Stimulated activated CD4-positive, alpha-beta T cell treated with anti-CD3 and anti-CD28 coated beads, Interleukin-1b, Interleukin-23, amount 100 ng/mL, for 1 hour (primary cell): ENCODE data around the gene HIVEP2.
A peak's percentile ranks its signal among the peaks of the same experiment; 100 is the strongest.

Source experiments
- DNase-seq, 2 donors: peaks; one replicate each; pipeline ENCODE4 v3.0.0-alpha.2; 2020; ENCODE audit warnings: low read depth in 2 of 2

Gene HIVEP2

DNA sequence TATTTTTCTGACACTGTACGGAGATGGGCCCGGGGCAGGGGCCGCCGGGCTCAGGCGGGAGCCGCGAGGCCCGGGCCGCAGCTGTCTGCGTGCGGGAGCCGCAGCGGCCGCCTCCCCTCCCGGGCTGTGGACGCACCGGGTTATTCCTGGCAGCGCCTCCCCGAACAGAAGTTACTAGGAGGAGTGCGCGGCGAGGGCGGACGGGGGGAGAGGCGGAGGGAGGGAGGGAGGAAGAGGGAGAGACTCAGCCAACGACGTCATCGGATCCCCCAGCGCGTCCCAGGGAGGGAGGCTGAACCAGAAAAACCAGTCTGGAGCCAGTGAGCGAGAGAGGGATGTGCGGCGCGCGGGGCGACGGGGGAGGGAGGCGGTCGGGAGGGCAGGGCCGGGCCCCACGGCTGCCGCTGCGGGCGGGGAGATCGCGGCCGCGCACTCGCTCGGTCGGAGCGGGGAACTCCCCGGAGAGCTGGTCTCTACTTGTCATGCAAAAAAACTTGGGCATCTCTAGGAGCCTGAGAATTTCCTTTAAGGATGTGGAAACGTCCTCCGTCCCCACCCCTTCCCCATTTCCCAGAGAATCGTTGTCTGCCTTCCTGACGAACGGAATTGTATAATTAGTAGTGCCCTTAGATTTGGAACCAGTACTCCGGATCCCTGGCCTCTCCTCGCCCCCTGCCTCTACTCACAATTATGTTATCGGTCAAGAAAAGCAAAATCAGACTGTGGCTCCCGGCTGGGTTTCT is 1.4 kb upstream of the HIVEP2 start:
- peak; percentile 76 to 89 for DNase-seq

GRCh38 chr6:142945446-142946180 is 637 bp upstream of the HIVEP2 start:
- peak in 1 of 2 donors; percentile 37 for DNase-seq

- DNase-seq: peak; percentile 77 to 94
Observed at GRCh38 chr6:142944124-142945048, 590 bp downstream of the HIVEP2 start.

GRCh38 chr6:142943711-142944123 is 1.3 kb downstream of the HIVEP2 start:
- no peak for DNase-seq

DNA sequence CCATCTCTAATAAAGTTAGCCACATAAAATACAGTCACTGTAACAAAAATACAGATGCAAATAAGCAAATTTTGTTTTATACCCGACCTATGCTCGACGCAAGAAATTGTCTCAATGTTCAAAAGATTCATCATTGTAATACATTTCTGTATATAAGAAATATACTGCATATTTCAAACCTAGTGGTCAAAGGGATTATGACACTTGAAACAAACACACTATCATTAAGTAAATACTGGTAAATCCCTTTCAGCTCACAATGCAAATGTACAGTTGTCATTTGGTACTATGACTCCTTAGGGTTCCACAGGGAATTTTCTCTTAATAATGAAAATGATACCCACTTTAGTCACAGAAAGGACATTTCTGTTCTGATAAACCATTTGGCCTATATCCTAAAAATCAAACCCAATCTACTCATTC is 2.2 kb downstream of the HIVEP2 start:
- DNase-seq: no peak

DNA sequence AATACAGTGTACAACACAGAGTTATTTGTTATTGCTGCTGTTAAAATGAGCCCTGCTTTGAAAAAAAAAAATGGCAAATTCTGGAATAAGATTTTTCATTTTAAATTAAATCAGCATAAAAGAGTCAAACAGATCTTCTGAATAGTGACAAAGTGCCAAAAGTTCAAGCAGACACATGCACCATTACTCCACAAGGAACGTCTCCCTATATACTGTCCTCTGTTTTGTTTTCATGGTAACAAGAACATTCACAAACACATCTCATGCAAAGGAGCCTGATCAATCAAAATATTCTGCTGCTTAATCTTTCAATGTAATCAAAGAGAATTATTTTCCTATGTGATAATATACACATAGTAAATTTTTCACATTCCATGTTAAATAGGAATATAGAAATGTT is 2.7 kb downstream of the HIVEP2 start:
- no peak for DNase-seq

DNA sequence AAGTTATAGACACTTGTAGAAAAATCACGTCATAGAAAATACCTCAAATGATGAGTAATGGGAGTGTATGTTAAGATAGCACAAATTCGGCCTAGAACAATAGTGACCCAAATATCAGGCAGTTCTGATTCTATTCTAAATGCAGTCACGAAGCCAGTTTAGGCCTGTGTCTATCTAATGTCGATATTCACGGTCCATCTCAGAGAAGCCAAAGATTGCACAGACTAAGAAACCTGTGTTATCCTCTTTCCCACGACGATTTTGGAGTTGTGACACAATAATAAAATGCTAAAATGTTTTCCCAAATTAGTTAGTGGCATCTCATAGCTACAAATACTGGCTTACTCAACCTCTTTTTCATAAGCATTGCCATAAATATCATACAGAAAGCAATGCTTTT is 4.0 kb downstream of the HIVEP2 start:
- no peak for DNase-seq

DNA sequence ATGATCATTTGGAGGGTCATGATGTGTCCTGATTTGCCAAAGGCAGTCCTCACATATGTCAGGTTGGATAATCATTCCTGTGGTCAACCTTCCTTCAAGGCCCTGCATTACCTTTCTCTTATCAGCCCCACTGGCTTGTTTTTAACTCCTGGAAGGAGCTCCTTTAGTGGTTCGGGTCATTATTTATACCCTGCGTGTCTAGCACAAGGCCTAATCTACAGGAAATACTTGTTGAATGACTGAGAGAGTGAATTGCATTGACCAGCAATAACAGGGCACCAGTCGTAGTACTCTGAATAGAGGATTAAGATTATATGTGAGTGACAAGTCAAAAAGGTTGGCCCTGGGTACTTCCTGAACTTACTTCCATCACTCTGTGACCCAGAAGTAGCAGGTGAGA is 4.5 kb downstream of the HIVEP2 start:
- DNase-seq: no peak

DNA sequence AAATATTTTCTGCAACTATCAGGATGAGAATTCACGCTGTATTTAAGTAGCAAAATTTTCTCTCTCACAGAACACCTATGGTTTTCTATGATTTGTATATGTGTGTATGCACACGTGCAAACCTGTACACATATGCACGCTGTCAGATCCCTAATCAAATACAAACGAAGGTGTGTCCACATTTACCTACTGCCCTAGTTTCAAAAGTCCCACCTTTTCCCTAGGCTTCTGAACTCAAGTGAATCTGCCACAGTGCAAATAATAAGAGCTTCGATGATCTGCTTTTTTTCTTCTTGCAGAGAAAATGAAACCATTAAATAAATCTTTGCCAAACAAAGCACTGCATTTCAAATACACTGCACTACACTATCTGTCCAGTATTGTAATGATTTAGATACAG is 6.5 kb downstream of the HIVEP2 start:
- DNase-seq: no peak

GRCh38 chr6:142937986-142938385 is 7.0 kb downstream of the HIVEP2 start:
- no peak for DNase-seq

GRCh38 chr6:142935553-142936517 is 9.1 kb downstream of the HIVEP2 start:
- DNase-seq: no peak

DNA sequence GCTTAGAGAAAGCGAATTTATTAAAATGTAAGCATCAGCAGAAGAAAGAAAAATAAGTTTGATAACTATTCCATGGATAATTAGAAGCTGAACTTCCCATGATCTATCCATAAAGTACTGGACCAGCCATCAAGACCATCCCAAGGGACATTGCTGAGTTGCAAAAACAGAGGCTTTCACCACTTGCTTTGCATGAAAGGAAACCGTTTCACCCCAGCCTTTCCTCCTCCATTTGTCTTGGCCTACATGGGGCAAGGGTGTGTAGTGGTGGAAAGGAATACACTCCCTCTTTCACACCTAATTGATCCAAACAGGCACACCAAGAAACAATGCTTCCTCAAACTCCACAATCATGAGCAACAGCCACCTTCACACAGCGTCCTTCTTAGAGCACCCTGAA is 10.4 kb downstream of the HIVEP2 start:
- DNase-seq: no peak

GRCh38 chr6:142934106-142934505 is 10.9 kb downstream of the HIVEP2 start:
- DNase-seq: no peak

GRCh38 chr6:142933701-142934100 is 11.3 kb downstream of the HIVEP2 start:
- no peak for DNase-seq

GRCh38 chr6:142932889-142933288 is 12.1 kb downstream of the HIVEP2 start:
- no peak for DNase-seq

DNA sequence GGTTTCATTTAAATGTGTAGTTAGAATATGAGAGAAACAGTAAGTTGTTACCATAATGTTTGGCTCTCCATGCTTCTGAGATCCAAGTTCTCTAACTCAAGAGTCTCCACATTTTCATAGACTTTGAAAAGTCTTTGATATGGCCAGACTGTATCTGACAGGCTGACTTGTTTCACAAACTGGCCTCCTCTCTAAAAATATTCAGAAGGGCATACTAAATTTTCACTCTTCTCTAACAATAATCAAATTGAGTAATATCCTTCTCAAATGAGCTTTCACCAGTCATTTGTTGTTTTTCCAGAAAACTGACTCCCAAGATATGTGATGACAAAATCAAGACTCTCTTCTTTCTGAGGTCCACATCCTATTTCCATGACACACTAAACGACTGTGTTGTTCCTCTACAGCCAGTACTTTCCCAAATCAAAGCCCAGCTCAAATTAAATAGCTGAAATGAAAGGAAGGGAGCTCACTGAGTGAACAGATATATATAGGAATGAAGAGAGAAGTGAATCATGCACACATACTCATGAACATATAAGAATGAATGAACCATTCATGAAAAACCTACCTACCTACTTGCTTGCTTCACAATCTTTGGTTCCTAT is 15.1 kb downstream of the HIVEP2 start:
- DNase-seq: no peak

DNA sequence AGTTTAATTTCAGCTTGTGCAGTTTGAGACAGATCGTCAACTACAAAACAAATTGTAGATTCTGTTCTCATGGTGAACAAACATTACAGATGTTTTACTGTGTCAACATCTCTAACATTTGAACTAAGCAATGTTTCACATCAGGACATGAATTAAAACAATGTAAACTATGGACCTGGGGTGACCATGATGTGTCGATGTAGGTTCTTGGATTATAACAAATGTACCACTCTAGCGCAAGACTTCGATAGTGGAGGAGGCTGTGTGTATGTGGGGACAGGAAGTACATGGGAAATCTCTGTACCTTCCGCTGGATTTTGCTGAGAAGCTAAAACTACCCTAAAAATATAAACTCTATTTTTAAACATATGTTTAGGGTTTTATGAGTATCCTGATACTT is 17.1 kb downstream of the HIVEP2 start:
- DNase-seq: no peak

- no peak for DNase-seq
Observed at GRCh38 chr6:142927271-142927580, 17.8 kb downstream of the HIVEP2 start.

DNA sequence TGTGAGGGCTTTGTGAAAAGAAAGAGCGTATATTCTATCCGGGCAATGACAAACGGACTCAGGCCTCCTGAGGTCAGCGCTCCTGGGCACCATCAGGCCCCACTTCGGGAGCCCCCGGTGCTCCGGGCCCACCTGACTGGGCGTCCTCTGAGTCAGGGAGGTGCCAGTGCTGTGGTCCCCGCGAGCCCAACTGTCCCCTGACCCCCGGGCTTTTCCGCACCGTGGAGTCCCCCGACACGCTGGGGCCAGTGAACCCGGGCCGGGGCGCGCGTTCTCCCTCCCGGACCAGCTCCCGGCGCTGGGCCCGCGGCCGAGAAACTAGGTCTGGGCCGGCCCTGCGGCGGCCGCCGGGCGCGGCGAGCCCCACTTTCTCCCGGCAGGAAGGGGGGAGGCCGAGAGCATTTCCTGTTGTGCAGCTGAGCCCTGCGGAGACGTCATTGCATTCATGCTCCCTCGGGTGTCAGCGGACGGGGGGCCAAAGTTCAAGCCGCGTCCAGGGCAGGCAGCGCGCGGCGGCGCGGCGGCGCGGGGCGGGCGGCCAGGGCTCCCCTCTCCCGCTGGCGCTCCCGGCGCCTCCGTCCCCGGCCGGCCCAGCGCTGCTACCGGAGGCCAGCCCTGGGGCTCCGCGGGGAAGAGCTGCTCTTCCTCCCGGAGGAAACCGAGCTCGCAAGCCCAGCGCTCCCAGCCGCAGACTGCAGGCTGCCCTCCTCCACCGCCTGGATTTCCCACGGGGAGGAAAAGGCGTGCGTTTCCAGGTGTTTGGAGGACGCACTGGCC is 18.3 kb downstream of the HIVEP2 start:
- DNase-seq: no peak

GRCh38 chr6:142926177-142926493 is 18.8 kb downstream of the HIVEP2 start:
- no peak for DNase-seq
